DMS153 (cell line): ENCODE data around the gene ROBO3.

ENCODE experiments used
- DNase-seq: peaks from one replicate; lab custom pipeline; 2025; lab: John Stamatoyannopoulos, UW

Gene ROBO3

DNA sequence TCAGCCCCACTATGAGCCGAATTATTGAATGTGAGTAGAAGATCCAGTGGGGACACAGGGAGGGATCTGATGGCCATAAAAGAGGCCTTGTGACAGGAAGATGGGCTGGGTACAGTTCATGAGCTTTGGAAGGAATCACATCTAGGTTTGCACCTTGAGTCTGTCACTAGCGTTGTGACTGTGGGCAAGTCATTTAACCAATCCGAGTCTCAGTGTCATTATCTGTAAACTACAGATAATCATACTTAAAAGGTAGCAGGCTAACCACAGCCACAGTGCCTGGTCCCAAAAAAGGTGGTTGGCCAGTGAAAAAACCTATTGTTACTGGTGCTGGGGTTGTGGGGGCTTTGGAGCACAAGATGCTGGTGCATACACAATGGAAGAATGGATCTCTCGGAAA lies 57.6 kb downstream of the ROBO3 start:
- no peak for DNase-seq

DNA sequence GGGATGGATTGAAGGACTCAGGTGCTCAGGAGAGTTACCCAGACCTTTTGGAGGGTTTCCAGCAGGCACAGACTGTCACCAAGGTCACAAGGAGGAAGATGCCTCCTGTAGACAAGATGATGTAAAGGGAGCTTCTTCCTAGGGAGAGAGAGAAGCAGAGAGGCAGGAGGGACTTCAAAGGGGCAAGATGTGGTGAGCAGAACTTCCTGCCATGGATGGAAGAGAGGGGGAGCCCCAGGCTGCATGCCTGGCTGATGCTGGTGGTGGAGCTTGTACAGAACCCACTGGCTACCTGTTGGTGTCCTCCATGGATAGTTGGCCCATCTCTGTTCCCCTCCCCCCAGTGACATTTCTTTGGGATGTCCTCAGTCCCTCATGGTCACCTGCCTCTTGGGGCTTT lies 58.1 kb downstream of the ROBO3 start:
- no peak for DNase-seq

DNA sequence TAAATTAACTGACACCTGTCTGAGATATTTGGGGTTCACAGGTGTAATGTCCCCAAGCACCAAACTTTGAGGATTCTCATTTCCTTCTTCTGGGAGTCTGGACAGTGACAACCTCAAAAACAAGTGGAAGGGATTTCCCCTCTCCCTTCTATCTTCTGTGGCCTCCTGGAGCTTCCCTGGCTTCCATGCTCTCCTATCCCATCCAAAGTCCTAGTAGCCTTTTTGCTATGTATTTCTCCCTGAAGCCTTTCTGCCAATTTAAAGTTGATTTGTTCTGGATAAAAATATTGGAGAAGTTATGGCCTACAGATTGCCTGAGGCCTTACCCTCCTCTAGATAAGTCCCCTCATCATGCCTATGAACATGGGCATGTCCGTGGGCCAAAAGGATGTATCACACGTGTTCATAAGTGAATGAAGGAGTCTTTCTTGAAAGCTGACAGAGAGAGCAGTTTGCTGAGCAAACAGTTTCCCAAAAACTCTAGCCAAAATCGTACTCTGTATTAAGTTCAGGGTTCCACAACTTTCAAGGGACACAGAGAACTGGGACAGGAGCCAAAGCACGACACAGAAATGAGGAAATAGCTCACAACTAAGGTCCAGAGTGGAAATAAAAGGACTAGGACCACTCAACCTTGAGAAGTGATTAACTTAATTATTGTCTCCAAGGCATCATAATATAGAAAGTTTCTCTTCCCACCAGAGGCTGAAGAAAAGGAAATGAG lies 63.9 kb downstream of the ROBO3 start:
- no peak for DNase-seq

DNA sequence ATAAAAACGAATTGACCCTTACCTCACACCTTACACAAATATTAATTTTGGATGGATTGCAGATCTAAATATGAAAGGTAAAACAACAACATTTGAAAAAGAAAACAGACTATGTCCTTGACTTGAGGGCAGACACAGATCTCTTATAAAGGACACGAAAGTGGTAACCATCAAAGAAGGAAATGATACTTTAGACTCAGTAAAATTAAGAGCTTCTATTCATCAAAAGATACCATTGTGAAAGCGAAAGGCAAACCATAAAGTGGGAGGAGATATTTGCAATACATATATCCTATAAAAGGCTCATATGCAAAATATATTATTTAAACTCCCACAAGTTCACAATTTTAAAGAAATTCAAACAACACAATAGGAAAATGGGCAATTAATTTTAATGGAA lies 65.6 kb downstream of the ROBO3 start:
- DNase-seq: no peak
